ENCODE measurements around the gene SMIM10L1.
A peak's percentile ranks its signal among the peaks of the same experiment; 100 is the strongest.

The SMIM10L1 gene

GRCh38 chr12:11170810-11171144 lies 217 bp upstream of the SMIM10L1 start:
- no peak for TF ChIP-seq CTCF (IDR thresholded peaks at IDR 0.05; ENCODE audit: low read depth, low read length)
- Histone ChIP-seq H3K9me3 (ENCODE audit: severe bottlenecking) (no peaks in the 10 kb centered on the region), H3K36me3 (peaks cover 34% of the 10 kb centered on the region), H3K4me3 (ENCODE audit: low read depth, low read length) (peak overlapping the region; percentile 95), H3K27me3 (ENCODE audit: insufficient read depth, low read depth, severe bottlenecking) (no peaks in the 10 kb centered on the region), H3K27ac (peak overlapping the region; percentile 98)
- no peak for DNase-seq

GRCh38 chr12:11171969-11172675 lies 1.1 kb downstream of the SMIM10L1 start:
- peak overlapping the region; percentile 95 for H3K4me3 ChIP-seq (ENCODE audit: low read depth, low read length)
- H3K27me3 ChIP-seq (ENCODE audit: insufficient read depth, low read depth, severe bottlenecking), result no peaks in the 10 kb centered on the region
- H3K27ac ChIP-seq, result peak overlapping the region; percentile 98
- DNase-seq, result no peak
- H3K36me3 ChIP-seq, result peaks cover 24% of the 10 kb centered on the region
- TF ChIP-seq CTCF (IDR thresholded peaks at IDR 0.05; ENCODE audit: low read depth, low read length), result no peak
- H3K9me3 ChIP-seq (ENCODE audit: severe bottlenecking), result no peaks in the 10 kb centered on the region

GRCh38 chr12:11174022-11174421 lies 3.0 kb downstream of the SMIM10L1 start:
- no peak overlapping the region for H3K27ac ChIP-seq
- no peak for DNase-seq
- no peak for TF ChIP-seq CTCF (IDR thresholded peaks at IDR 0.05; ENCODE audit: low read depth, low read length)
- peaks cover 17% of the 10 kb centered on the region for H3K36me3 ChIP-seq
- no peaks in the 10 kb centered on the region for H3K9me3 ChIP-seq (ENCODE audit: severe bottlenecking)
- no peaks in the 10 kb centered on the region for H3K27me3 ChIP-seq (ENCODE audit: insufficient read depth, low read depth, severe bottlenecking)
- H3K4me3 ChIP-seq (ENCODE audit: low read depth, low read length), result no peak overlapping the region

- Histone ChIP-seq H3K4me3 (ENCODE audit: low read depth, low read length) (no peak overlapping the region), H3K36me3 (no peaks in the 10 kb centered on the region; the same call in 1 of the 2 replicates), H3K27me3 (ENCODE audit: insufficient read depth, low read depth, severe bottlenecking) (no peaks in the 10 kb centered on the region), H3K27ac (no peak overlapping the region), H3K9me3 (ENCODE audit: severe bottlenecking) (no peaks in the 10 kb centered on the region)
- DNase-seq, result no peak
- no peak for TF ChIP-seq CTCF (IDR thresholded peaks at IDR 0.05; ENCODE audit: low read depth, low read length)
These were observed 7.3 kb downstream of the SMIM10L1 start for GRCh38 chr12:11178250-11178649.

GRCh38 chr12:11182529-11182928 lies 11.5 kb downstream of the SMIM10L1 start:
- no peak for TF ChIP-seq CTCF (IDR thresholded peaks at IDR 0.05; ENCODE audit: low read depth, low read length)
- DNase-seq, result no peak
- Histone ChIP-seq H3K27me3 (ENCODE audit: insufficient read depth, low read depth, severe bottlenecking) (no peaks in the 10 kb centered on the region), H3K9me3 (ENCODE audit: severe bottlenecking) (no peaks in the 10 kb centered on the region), H3K36me3 (no peaks in the 10 kb centered on the region), H3K27ac (no peak overlapping the region), H3K4me3 (ENCODE audit: low read depth, low read length) (no peak overlapping the region)

- DNase-seq, result no peak
- H3K36me3 ChIP-seq, result no peaks in the 10 kb centered on the region
- no peaks in the 10 kb centered on the region for H3K27me3 ChIP-seq (ENCODE audit: insufficient read depth, low read depth, severe bottlenecking)
- no peak for TF ChIP-seq CTCF (IDR thresholded peaks at IDR 0.05; ENCODE audit: low read depth, low read length)
- no peak overlapping the region for H3K27ac ChIP-seq
- no peaks in the 10 kb centered on the region for H3K9me3 ChIP-seq (ENCODE audit: severe bottlenecking)
- H3K4me3 ChIP-seq (ENCODE audit: low read depth, low read length), result no peak overlapping the region
These were observed 12.0 kb downstream of the SMIM10L1 start for GRCh38 chr12:11183011-11183410.
